Measurements from ENCODE around the gene PRDM16.

PRDM16 gene

DNA sequence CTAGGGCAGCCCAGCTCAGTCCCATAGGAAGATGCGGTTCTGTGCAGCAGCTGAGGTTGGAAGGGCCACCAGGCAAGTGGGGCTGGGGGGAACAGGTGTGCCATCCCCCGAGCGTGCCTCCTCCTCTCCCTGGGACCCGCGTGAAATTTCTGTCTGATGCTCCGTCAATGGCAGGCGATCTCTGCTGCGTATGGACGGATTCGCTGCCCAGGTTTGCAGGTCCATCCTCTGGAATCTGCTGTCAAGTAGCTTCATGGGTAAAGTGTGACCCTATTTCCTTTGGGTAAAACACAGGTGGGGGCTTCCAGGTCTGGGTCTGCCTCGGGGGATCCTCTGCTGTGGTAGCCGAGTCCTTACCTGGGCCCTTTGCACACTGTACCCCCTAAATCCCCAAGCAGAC lies 270.9 kb downstream of the PRDM16 start:
- no peak for DNase-seq (ENCODE audit: low spot score)

- no peak for DNase-seq (ENCODE audit: low spot score)
These were observed 271.7 kb downstream of the PRDM16 start for GRCh38 chr1:3340548-3341235.

GRCh38 chr1:3341236-3341994 lies 272.4 kb downstream of the PRDM16 start:
- no peak for DNase-seq (ENCODE audit: low spot score)

DNA sequence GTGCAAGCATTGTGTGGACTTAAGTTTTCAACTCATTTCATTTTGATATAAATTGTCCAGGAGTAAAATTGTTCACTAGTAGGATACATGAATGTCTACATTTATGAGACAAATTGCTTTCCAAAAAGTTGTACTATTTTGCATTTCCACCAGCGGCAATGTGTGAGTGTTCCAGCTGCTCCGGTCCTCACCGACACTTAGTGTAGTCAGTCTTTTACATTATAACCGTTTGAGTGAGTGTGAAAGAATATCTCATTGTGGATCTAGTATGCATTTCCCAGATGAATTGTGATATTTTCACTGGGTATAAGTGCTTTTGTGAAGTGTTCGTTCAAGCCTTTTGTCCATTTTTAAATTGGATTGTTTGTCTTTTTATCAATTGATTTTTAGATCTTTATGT lies 274.0 kb downstream of the PRDM16 start:
- no peak for DNase-seq (ENCODE audit: low spot score)

DNA sequence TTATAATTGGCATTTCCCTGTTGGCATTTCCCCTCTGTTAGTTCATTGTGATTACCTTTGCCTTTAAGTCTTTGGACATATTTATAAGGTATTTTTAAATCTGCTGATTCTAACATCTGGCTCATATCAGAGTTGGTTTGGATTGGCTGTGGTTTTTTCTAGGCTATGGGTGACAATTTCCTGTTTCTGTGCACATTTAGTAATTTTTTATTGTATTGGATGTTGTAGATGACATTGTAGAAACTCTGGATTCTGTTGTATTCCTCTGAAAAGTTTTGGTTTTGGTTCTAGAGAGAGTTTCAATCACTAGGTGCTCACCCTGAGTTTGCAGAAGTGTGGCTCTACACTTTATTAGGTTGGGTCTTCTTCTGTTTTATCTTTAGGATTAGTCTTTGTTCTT lies 275.4 kb downstream of the PRDM16 start:
- no peak for DNase-seq (ENCODE audit: low spot score)

DNA sequence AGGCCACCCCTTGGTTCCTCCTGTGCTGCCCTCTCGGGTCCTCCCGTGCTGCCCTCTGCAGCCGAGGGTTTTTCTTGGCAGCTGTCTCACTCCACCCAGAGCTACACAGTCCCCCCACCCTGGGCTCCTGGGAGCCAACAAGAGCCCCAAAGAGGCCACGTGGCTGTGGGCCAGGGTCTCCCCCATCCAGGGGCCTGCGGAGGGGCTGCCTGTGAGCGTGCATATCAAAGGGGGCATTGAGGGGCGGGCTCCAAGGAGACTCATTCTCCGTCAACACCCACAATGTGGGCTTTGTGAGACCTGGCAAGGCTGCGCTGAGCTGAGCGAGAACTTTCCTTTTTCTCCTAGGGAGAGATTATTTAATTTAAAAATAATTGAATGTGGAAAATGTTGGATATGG lies 276.8 kb downstream of the PRDM16 start:
- DNase-seq (ENCODE audit: low spot score): no peak

- DNase-seq (ENCODE audit: low spot score): no peak
These were observed 277.5 kb downstream of the PRDM16 start for GRCh38 chr1:3346478-3346877.

DNA sequence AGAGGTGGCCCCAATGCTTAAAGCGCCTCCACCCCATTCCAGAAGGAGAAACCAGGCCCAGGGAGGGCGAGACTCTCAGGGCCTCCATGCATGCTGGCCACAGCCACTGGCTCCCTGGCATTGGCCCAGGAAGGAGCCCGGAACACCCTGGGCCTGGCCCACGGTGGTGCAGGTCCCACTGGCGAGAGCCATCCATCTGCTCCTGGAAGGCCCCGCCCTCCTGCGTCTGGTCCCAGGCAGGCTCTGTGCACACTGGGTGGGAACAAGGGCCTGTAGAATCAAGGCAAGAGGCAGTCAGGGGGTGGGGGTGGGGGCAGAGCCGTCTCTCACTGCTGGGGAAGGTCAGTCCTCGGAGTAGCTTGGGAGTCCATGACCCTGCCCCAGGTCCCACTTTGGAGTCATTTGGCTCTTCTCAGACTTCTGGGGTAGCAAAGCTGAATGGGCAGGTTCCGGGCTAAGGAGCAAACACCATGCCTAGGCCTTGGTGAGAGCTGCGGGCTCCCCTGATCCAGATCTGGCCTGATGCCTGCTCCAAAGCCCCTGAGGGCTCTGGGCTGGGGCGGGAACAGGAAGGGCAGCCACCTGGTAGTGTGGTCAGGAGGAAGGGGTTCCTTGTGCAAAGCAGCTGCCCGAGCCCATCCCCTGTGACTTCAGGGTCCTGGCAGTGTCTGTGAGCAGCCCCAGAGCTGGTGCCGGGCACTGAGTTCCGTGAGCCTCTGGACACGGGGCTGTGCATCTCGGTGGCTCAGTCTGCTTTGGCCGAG lies 278.4 kb downstream of the PRDM16 start:
- DNase-seq (ENCODE audit: low spot score): no peak

DNA sequence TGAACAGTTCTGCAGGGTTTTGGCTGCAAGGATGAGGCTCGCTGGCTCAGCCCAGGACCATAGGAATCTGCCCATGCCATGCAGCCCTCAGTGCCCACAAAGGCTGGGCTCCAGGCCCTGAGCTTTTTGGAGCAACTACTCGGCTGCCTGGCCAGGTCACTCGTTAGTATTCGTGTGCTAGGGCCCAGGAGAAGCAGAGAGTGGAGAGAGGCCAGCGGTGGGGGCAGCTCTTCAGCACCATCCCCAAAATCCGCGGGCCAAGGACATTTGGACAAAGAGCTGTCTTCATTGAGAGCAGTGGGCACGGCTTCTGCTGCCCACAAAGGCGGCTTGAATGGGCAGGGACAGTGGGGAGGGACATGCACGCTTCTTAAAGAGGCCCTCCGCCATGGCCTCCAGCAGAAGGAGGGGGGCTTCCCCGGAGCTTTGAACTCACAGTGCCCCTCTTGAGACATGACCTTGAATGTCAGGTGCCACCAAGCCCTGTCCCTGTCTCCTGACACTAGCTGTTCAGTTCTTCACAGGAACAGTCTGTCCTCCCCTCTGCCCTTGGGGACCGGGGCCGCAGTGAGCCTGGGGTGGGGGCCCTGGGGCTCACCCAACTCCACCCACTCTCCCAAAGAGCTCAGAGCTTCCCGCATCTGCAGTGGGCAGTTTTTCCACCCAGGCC lies 279.3 kb downstream of the PRDM16 start:
- DNase-seq (ENCODE audit: low spot score): no peak

DNA sequence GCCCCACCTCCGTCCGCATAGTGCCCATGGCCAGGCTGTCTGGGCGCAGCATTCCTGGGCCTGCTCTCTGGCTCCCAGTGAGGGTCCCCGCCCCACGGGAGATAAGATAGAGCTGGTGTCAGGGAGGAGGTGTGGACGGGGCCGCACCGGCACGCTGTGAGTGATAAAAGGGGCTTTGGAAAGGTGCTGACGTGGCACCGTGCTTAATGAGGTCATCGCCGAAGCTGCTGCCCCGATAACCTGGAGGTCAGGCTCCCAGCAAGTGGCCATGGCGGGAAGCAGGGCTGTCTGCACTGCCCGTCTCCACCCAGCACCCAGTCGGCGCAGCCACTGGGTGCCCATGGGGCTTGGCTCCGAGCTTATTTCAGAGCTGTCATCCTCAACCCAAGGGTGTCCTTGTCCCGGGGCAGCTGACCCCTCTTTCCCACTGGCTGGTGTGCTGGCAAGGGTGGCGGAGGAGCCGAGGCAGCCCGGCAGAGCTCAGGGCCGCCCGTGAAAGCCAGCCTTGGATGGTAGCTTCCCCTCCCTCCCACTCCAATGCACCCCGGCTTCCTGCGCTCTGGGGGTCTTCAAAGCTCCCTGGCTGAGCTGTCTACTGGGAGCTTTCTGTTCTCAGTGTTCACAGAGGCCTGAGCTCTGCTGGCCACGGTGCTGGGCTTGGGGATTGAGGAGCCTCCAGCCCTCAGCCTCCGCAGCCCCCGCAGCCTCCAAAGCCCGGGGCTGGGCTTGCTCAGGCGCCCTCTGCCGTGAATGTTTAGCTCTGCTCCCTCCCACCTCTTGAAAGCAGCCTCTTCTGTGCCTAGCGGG lies 280.4 kb downstream of the PRDM16 start:
- no peak for DNase-seq (ENCODE audit: low spot score)

- no peak for DNase-seq (ENCODE audit: low spot score)
These were observed 280.9 kb downstream of the PRDM16 start for GRCh38 chr1:3349968-3350299.

DNA sequence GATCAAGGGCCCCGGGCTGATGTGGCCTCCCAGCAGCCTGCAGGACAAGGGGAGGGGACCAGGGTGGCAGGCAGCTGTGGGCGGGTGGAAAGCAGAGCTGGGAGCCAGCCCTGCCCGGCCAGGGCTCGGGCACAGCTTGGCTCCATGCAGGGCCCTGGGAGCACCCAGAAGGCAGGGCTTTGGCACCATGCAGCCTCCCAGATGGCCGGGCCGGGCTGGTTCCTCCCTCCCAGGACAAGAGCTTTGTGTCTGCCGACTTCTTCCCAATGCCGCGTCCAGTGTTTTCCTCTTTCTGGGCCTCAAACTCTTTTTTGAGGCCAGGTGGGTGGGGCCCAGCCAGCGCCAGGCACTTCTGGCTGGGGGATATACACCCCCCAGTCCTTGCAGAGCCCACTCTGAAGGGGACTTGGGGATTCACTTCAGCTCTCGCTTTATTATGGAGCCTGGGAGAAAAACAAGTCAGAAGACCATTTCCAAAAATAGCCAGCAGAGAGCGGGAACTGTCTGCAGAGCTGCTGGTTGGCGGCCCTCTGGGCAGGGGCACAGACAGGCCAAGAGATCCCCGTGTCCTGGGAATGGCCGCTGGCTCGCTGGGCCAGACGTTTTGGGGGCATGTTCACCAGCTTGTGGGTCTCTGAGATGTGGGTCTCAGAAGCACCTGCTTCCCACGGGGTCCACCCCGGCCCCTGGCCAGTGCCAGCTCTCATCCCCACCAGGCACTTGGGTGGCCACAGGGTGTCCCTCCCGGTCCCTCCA lies 281.7 kb downstream of the PRDM16 start:
- no peak for DNase-seq (ENCODE audit: low spot score)

- DNase-seq (ENCODE audit: low spot score): no peak
These were observed 282.7 kb downstream of the PRDM16 start for GRCh38 chr1:3351449-3352298.

DNA sequence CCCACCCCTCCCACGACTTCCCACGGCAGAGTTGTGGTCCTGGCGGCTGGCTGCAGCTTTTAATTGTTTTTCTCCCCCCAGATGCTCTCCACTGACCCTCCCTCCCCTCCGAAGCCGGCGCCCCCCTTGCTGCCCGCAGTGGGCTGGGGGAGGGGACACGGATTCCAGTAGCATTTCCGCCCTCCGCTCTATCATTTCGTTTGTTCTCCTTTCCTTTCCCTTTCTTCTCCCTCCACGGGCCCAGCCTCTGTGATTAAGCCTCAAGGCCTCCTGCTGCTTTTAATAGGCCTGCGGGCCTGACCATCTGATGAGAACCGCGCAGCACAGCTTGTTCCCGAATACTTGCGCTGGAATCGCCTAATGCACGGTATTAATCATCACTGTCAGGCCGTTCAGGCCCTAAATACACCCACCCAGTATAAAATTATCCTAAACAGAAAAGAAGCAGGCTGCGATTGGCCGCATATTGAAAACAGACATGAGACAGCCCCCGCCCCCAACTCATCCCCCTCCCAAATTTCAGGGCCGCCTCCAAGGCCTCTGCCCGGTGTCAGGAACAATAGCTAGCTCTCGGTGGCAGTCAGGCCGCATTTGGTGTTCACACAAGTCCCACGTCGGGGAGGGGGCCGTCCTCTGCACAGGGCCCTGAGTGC lies 283.4 kb downstream of the PRDM16 start:
- DNase-seq (ENCODE audit: low spot score): no peak

DNA sequence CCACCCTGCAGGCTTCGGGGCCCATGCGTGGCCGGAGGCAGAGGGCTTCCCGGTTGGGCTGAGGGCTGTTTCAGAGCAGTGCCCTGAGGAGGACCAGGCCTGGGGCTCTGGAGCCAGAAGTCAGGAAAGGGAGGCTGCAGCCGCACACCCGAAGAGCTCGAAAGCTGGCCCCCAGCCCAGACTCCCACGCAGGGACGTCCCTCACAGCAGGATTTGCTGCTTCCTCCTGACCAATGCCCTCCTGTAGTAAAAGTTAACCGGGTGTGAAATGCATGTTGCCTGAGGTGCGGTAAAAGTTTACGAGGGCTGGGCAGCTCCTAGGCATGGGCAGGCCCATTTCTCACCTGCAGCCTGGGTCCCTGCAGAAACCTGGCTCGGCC lies 283.9 kb downstream of the PRDM16 start:
- no peak for DNase-seq (ENCODE audit: low spot score)

- no peak for DNase-seq (ENCODE audit: low spot score)
These were observed 284.9 kb downstream of the PRDM16 start for GRCh38 chr1:3353876-3354275.

DNA sequence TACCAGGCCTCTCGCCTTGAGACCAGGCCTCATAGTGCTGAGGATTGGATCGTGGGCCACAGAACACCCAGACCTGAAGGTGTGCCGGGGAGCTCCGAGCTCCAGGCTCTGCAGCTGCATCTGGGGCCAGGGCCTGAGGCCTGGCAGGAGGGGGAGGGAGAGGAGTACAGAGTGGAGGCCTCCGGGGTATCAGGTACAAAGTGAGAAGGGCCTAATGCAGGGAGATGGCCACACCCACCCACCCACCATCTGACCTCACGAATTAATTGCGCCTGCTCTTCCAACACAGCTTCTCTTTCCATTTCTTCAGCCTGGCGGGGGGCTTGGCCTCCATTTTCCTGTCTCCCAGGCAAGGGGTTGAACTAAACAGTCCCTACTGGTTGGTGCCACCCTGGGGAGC lies 286.1 kb downstream of the PRDM16 start:
- DNase-seq (ENCODE audit: low spot score): no peak

- no peak for DNase-seq (ENCODE audit: low spot score)
These were observed 287.2 kb downstream of the PRDM16 start for GRCh38 chr1:3355894-3356826.
